Body of pancreas (tissue), 4 donors: ENCODE measurements around the gene PDHX. TPM values are rescaled to one million over a fixed set of nuclear protein-coding genes. Genes with fewer than 3 reads are reported as not detected.

Source experiments
- ATAC-seq: fragments of 150-250 bp; one replicate; pipeline ENCODE4 v1.9.1; 2016
- DNase-seq, 4 donors: peaks; one replicate each; pipeline ENCODE4 v3.0.0-alpha.2; 2019
- H3K27ac ChIP-seq, 4 donors: fragments of 200-600 bp; sonication (generic); 1 replicate in 3 of 4; 2 replicates in 1 of 4; pipeline versions ENCODE4 v1.5.1 to v1.6.1; 2016 to 2019; ENCODE audit warnings: mild to moderate bottlenecking in 1 of 4, mixed read lengths in 1 of 4, moderate library complexity in 1 of 4
- H3K27me3 ChIP-seq, 2 donors: fragments of 200-600 bp; sonication (generic); one replicate each; pipeline ENCODE4 v1.6.0; 2016; ENCODE audit warnings: mild to moderate bottlenecking in 1 of 2
- H3K36me3 ChIP-seq, 2 donors: fragments of 200-600 bp; sonication (generic); replicated peaks in 1 of 2; 2 replicates each; pipeline ENCODE4 v1.5.1; 2016; ENCODE audit warnings: low read depth in 2 of 2; ENCODE audit not compliant: insufficient read depth in 1 of 2
- H3K4me1 ChIP-seq: fragments of 200-600 bp; sonication (generic); one replicate; pipeline ENCODE4 v1.6.0; 2016
- H3K4me3 ChIP-seq, 2 donors: fragments of 200-600 bp; sonication (generic); 1 replicate in 1 of 2; 2 replicates in 1 of 2; pipeline ENCODE4 v1.5.1; 2016 to 2019
- H3K9me3 ChIP-seq, 3 donors: fragments of 200-600 bp; sonication (generic); 1 replicate in 2 of 3; 2 replicates in 1 of 3; pipeline ENCODE4 v1.5.1; 2016
- POLR2A ChIP-seq, 3 donors: fragments of 450-650 bp; IDR thresholded peaks; one replicate each; pipeline ENCODE4 v1.6.1; 2016; ENCODE audit warnings: antibody characterized with exemption in 3 of 3, mild to moderate bottlenecking in 2 of 3
- WGBS, 2 donors: methylation state at CpG; one replicate each; pipeline ENCODE4 v1.1.5; 2017; 5-methylcytosine and 5-hydroxymethylcytosine counted together
- intact Hi-C: fragments of 100-400 bp; cut with DNase I; formaldehyde crosslinking; loops from one replicate; pipeline ENCODE4 v1.15.1; 2023
- total RNA-seq, 2 donors: library from RNA; depleted of rRNA; stranded (reverse); fragments of >200 nt; gene quantifications; one replicate each; pipeline ENCODE4 v1.1.0, GENCODE V29; 2016
- TF ChIP-seq, protein P1 (sequence below), 7 experiments: fragments of 450-650 bp in 4 of 7; fragments of 200-600 bp in 3 of 7; sonication (generic) in 3 of 7; IDR thresholded peaks; one replicate each; pipeline ENCODE4 v1.5.1; 2016 to 2019; ENCODE audit warnings: antibody characterized with exemption in 7 of 7

Gene PDHX
- total RNA-seq, 2 donors from 2014 or later = 10.4 to 51.4 TPM

DNA sequence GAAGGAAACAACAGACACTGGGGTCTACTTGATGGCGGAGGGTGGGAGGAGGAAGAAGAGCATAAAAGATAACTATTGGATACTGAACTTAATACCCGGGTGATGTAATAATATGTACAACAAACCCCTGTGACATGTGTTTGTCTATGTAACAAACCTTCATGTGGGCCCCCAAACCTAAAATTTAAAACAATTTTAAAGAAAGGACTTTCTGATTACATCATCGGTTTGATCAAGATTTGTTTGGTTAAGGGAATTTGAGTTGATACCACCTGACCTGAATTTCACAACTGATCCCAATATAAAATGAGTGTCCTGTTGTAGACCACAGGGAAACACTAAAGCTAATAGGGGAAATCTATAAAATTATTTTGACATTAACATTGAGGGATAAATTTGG lies 34.5 kb upstream of the PDHX start:
- intact Hi-C loops = no loop called here
- no peak for TF ChIP-seq POLR2A (IDR thresholded peaks at IDR 0.05)
- TF ChIP-seq, protein P1, sequence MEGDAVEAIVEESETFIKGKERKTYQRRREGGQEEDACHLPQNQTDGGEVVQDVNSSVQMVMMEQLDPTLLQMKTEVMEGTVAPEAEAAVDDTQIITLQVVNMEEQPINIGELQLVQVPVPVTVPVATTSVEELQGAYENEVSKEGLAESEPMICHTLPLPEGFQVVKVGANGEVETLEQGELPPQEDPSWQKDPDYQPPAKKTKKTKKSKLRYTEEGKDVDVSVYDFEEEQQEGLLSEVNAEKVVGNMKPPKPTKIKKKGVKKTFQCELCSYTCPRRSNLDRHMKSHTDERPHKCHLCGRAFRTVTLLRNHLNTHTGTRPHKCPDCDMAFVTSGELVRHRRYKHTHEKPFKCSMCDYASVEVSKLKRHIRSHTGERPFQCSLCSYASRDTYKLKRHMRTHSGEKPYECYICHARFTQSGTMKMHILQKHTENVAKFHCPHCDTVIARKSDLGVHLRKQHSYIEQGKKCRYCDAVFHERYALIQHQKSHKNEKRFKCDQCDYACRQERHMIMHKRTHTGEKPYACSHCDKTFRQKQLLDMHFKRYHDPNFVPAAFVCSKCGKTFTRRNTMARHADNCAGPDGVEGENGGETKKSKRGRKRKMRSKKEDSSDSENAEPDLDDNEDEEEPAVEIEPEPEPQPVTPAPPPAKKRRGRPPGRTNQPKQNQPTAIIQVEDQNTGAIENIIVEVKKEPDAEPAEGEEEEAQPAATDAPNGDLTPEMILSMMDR (IDR thresholded peaks at IDR 0.05) = no peak
- 92 to 97% methylated on average over 3 of the region's 3 CpGs for WGBS, 2 donors

DNA sequence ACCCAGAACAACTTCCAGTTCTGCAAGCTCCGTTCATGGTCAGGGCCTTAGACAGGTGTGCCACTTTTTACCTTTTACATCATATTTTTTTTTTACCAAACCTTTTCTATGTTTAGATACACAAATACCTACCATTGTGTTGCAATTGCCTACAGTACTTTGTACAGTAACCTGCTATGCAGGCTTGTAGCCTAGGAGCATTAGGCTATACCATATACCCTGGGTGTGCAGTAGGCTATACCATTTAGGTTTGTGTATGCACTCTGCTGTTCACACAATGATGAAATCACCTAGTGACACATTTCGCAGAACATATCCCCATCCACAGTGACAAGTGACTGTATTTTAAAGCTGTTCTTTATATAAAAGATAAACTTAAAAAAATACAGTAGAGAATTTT lies 29.8 kb upstream of the PDHX start:
- 89 to 93% methylated on average over 2 of the region's 2 CpGs for WGBS, 2 donors
- intact Hi-C loops = no loop called here
- Histone ChIP-seq H3K4me3 (no peak overlapping the region), H3K27ac (no peak overlapping the region), H3K4me1 (peaks cover 7% of the 10 kb centered on the region), H3K9me3 (no peaks in the 10 kb centered on the region), H3K36me3 (no peaks in the 10 kb centered on the region), H3K27me3 (no peaks in the 10 kb centered on the region)
- DNase-seq (no peak), ATAC-seq (no peak)
- no peak for TF ChIP-seq POLR2A (IDR thresholded peaks at IDR 0.05)
- TF ChIP-seq, protein P1 (IDR thresholded peaks at IDR 0.05) = no peak

More for the DNA sequence above, 34.5 kb upstream of the PDHX start:
- Histone ChIP-seq H3K27me3 (no peaks in the 10 kb centered on the region), H3K9me3 (no peaks in the 10 kb centered on the region), H3K27ac (no peak overlapping the region), H3K4me3 (no peak overlapping the region), H3K36me3 (no peaks in the 10 kb centered on the region), H3K4me1 (peaks cover under 1% of the 10 kb centered on the region)
- no peak for DNase-seq
- ATAC-seq = no peak

DNA sequence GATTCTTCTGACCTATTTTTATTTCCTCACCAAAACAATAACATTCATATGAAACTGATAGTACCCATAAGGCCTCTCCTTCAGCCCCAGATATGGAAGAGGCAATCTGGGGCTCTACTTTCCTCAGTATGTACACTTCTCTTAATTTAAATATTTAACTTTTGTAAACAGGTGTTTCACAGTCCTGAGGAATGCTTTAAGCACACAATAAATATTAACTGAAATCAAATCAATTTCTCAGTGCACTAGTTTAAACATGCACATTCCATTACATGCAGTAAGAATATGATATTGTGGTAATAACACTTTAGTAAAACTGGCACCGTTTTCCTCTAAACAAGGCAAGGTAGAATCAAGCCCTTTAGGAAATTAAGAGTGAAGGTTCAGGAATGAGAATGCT lies 29.2 kb upstream of the PDHX start:
- no peak for TF ChIP-seq POLR2A (IDR thresholded peaks at IDR 0.05)
- TF ChIP-seq, protein P1 (IDR thresholded peaks at IDR 0.05) = no peak
- ATAC-seq = no peak
- intact Hi-C loops = no loop called here
- no peak for DNase-seq
- Histone ChIP-seq H3K36me3 (no peaks in the 10 kb centered on the region), H3K9me3 (no peaks in the 10 kb centered on the region), H3K27ac (peak overlapping the region in 2 of 4 donors; percentile 8 to 21), H3K4me3 (no peak overlapping the region), H3K27me3 (no peaks in the 10 kb centered on the region), H3K4me1 (peaks cover 7% of the 10 kb centered on the region)
- 14 to 21% methylated on average over 1 of the region's 1 CpG for WGBS, 2 donors

DNA sequence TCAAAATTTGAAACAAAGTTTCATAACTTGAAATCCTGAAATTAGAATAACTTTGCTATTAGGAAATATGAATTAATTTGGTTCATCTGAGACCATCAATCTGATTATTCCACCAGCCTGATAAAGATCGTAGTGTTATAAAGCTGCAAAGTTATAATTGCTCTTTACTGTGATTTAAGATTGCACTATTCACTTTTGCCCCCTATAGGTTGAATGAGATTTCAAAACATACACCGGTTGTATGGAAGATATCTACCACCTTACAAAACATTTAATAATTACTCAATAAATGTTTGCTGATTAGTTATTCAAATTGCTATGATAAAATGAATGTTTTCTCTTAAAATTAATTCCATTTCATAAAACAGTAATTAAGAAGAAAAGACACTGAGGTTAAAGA lies 26.3 kb upstream of the PDHX start:
- Histone ChIP-seq H3K4me1 (peaks cover 7% of the 10 kb centered on the region), H3K27me3 (no peaks in the 10 kb centered on the region), H3K9me3 (no peaks in the 10 kb centered on the region), H3K36me3 (no peaks in the 10 kb centered on the region), H3K4me3 (no peak overlapping the region), H3K27ac (no peak overlapping the region)
- intact Hi-C loops = no loop called here
- no peak for DNase-seq
- ATAC-seq = no peak
- 4 to 36% methylated on average over 2 of the region's 2 CpGs for WGBS, 2 donors
- TF ChIP-seq POLR2A (IDR thresholded peaks at IDR 0.05) = no peak
- TF ChIP-seq, protein P1 (IDR thresholded peaks at IDR 0.05) = peak in 4 of 7 experiments; percentile 13 to 31 (median 22)

DNA sequence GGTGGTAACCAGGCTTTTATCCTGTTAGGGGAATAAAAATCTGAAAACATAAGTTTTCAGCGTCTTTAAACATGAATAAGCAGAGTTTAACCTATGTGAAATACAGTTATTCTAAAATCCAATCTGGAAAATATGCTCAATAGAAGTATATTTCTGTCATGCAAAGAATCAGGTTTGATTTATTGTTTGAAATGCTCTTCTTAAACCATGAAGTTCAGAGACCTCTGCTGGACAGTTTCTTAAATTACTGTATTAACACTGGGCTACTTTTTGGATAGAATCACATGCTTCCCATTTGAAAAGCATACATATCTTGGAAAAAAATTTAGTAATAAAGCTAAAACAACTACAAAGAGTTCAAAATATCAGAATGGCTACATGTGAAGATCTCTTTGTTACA lies 25.6 kb upstream of the PDHX start:
- H3K27ac ChIP-seq = no peak overlapping the region
- WGBS, 2 donors = 20 to 25% methylated on average over 1 of the region's 1 CpG
- DNase-seq (no peak), ATAC-seq (no peak)
- no peaks in the 10 kb centered on the region for H3K27me3 ChIP-seq
- intact Hi-C loops = no loop called here
- no peaks in the 10 kb centered on the region for H3K36me3 ChIP-seq
- H3K4me3 ChIP-seq = no peak overlapping the region
- no peaks in the 10 kb centered on the region for H3K9me3 ChIP-seq
- H3K4me1 ChIP-seq = peaks cover 7% of the 10 kb centered on the region
- no peak for TF ChIP-seq POLR2A (IDR thresholded peaks at IDR 0.05)
- TF ChIP-seq, protein P1 (IDR thresholded peaks at IDR 0.05) = peak in 6 of 7 experiments; percentile 36 to 73 (median 60)
